Suprapubic skin (tissue), 4 donors: ENCODE data around the gene MAN2B2. TPM values are rescaled to one million over a fixed set of nuclear protein-coding genes. Genes with fewer than 3 reads are reported as not detected.
"Not testable (repeated sequence)": the region's sequence is repeated elsewhere in the genome, so short reads cannot be mapped to it uniquely, and the experiment has no call there.

Experiments
- DNase-seq, 2 donors: peaks; one replicate each; pipeline ENCODE4 v3.0.0-alpha.2; 2019; ENCODE audit warnings: low spot score in 2 of 2
- H3K27ac ChIP-seq: fragments of 200-600 bp; sonication (generic); one replicate; pipeline ENCODE4 v1.5.1; 2019
- H3K27me3 ChIP-seq: fragments of 200-600 bp; sonication (generic); one replicate; pipeline ENCODE4 v1.5.1; 2019
- H3K36me3 ChIP-seq: fragments of 200-600 bp; sonication (generic); one replicate; pipeline ENCODE4 v1.5.1; 2019
- H3K4me1 ChIP-seq: fragments of 200-600 bp; sonication (generic); one replicate; pipeline ENCODE4 v1.5.1; 2019
- H3K4me3 ChIP-seq: fragments of 200-600 bp; sonication (generic); one replicate; pipeline ENCODE4 v1.5.1; 2019; ENCODE audit warnings: mild to moderate bottlenecking
- H3K9me3 ChIP-seq: fragments of 200-600 bp; sonication (generic); one replicate; pipeline ENCODE4 v1.5.1; 2019
- CTCF ChIP-seq, 2 donors: fragments of 200-600 bp in 1 of 2; fragments of 450-650 bp in 1 of 2; sonication (generic) in 1 of 2; IDR thresholded peaks; one replicate each; pipeline ENCODE4 v1.5.1; 2016 to 2019; ENCODE audit warnings: antibody characterized with exemption in 2 of 2, mild to moderate bottlenecking in 1 of 2, moderate library complexity in 1 of 2
- EP300 ChIP-seq: sonication (generic); formaldehyde crosslinking; IDR thresholded peaks from one replicate; pipeline ENCODE4 v1.6.1; 2017; ENCODE audit warnings: antibody characterized with exemption
- POLR2A ChIP-seq, 2 donors: fragments of 450-650 bp; IDR thresholded peaks; one replicate each; pipeline ENCODE4 v1.6.1; 2017; ENCODE audit warnings: antibody characterized with exemption in 2 of 2, mild to moderate bottlenecking in 2 of 2, moderate library complexity in 2 of 2
- POLR2AphosphoS5 ChIP-seq, 3 donors: sonication (generic); formaldehyde crosslinking; IDR thresholded peaks; one replicate each; pipeline ENCODE4 v1.6.1; 2017; ENCODE audit warnings: antibody characterized with exemption in 3 of 3
- WGBS: methylation state at CpG from one replicate; pipeline ENCODE4 v1.1.5; 2018; 5-methylcytosine and 5-hydroxymethylcytosine counted together
- total RNA-seq, 4 donors: library from RNA; depleted of rRNA; stranded (reverse); fragments of >200 nt; gene quantifications; one replicate each; pipeline ENCODE4 v1.1.0, GENCODE V29; 2016

The MAN2B2 gene
- total RNA-seq, 4 donors from 2014 or later, result 19.6 to 27.9 (median 25.2) TPM

GRCh38 chr4:6665320-6665654 is 90.3 kb downstream of the MAN2B2 start:
- 97% methylated on average over 9 of the region's 9 CpGs for WGBS
- peak in 1 of 2 donors; percentile 17 for DNase-seq
- no peak overlapping the region for H3K27ac ChIP-seq
- TF ChIP-seq EP300 (no peak), CTCF (IDR thresholded peaks at IDR 0.05) (no peak), POLR2AphosphoS5 (IDR thresholded peaks at IDR 0.05) (no peak), POLR2A (IDR thresholded peaks at IDR 0.05) (no peak)
- no peak overlapping the region for H3K4me3 ChIP-seq
- H3K36me3 ChIP-seq, result no peaks in the 10 kb centered on the region
- peaks cover 5% of the 10 kb centered on the region for H3K27me3 ChIP-seq
- no peaks in the 10 kb centered on the region for H3K9me3 ChIP-seq
- peaks cover 12% of the 10 kb centered on the region for H3K4me1 ChIP-seq

GRCh38 chr4:6668391-6668790 is 93.4 kb downstream of the MAN2B2 start:
- no peak for DNase-seq
- H3K9me3 ChIP-seq, result no peaks in the 10 kb centered on the region
- no peak for TF ChIP-seq POLR2A (IDR thresholded peaks at IDR 0.05)
- no peak for TF ChIP-seq CTCF (IDR thresholded peaks at IDR 0.05)
- TF ChIP-seq POLR2AphosphoS5 (IDR thresholded peaks at IDR 0.05), result no peak
- no peak for TF ChIP-seq EP300
- H3K36me3 ChIP-seq, result no peaks in the 10 kb centered on the region
- no peak overlapping the region for H3K4me3 ChIP-seq
- 79% methylated on average over 11 of the region's 11 CpGs for WGBS
- H3K4me1 ChIP-seq, result peaks cover 24% of the 10 kb centered on the region
- H3K27ac ChIP-seq, result no peak overlapping the region
- H3K27me3 ChIP-seq, result peaks cover 5% of the 10 kb centered on the region

- Histone ChIP-seq H3K4me1 (peaks cover 34% of the 10 kb centered on the region), H3K9me3 (no peaks in the 10 kb centered on the region), H3K27ac (no peak overlapping the region), H3K4me3 (no peak overlapping the region), H3K36me3 (no peaks in the 10 kb centered on the region), H3K27me3 (no peaks in the 10 kb centered on the region)
- no peak for DNase-seq
- TF ChIP-seq POLR2AphosphoS5 (IDR thresholded peaks at IDR 0.05) (no peak), EP300 (no peak), POLR2A (IDR thresholded peaks at IDR 0.05) (no peak), CTCF (IDR thresholded peaks at IDR 0.05) (no peak)
- WGBS, result 50% methylated on average over 1 of the region's 1 CpG
These were observed 96.7 kb downstream of the MAN2B2 start for GRCh38 chr4:6671648-6672047.

- Histone ChIP-seq H3K27me3 (no peaks in the 10 kb centered on the region), H3K9me3 (no peaks in the 10 kb centered on the region), H3K4me1 (peaks cover 38% of the 10 kb centered on the region), H3K36me3 (no peaks in the 10 kb centered on the region), H3K4me3 (no peak overlapping the region), H3K27ac (no peak overlapping the region)
- TF ChIP-seq POLR2AphosphoS5 (IDR thresholded peaks at IDR 0.05), result no peak
- 91% methylated on average over 18 of the region's 19 CpGs for WGBS
- DNase-seq, result peak in 1 of 2 donors; percentile 51
These were observed 97.1 kb downstream of the MAN2B2 start for GRCh38 chr4:6672131-6672530.

- DNase-seq, result peak; percentile 59 to 62
- not testable (repeated sequence) for H3K27me3 ChIP-seq, H3K9me3 ChIP-seq, H3K27ac ChIP-seq, H3K36me3 ChIP-seq
- Histone ChIP-seq H3K4me1 (peaks cover 41% of the 10 kb centered on the region), H3K4me3 (peak overlapping the region; percentile 85)
- WGBS, result 98% methylated on average over 10 of the region's 34 CpGs
These were observed 97.7 kb downstream of the MAN2B2 start for GRCh38 chr4:6672541-6673190.

Other genes with a start within 250 kb of the MAN2B2 start
- gene PPP2R2C, start 102.6 kb upstream of the MAN2B2 start, total RNA-seq, result 10 to 100 TPM; 42.5 to 81.5 (median 61.0) TPM
- gene MRFAP1, start 65.5 kb downstream of the MAN2B2 start, total RNA-seq, result 100 to 1,000 TPM; 143 to 214 (median 163) TPM
- 10 to 100 TPM in 2 of 4 donors, 1 to 10 TPM in 2; 4.7 to 27.7 (median 9.3) TPM for gene S100P, start 118.7 kb downstream of the MAN2B2 start, total RNA-seq
- 10 to 100 TPM; 40.6 to 63.4 (median 53.4) TPM for gene MRFAP1L1, start 134.7 kb downstream of the MAN2B2 start, total RNA-seq
- gene BLOC1S4, start 141.0 kb downstream of the MAN2B2 start, total RNA-seq, result 10 to 100 TPM in 3 of 4 donors, 1 to 10 TPM in 1; 5.1 to 20.2 (median 14.8) TPM
- gene KIAA0232, start 207.5 kb downstream of the MAN2B2 start, total RNA-seq, result 10 to 100 TPM; 27.6 to 34.1 (median 32.7) TPM